ENCODE measurements around the gene ZNF556. TPM values are rescaled to one million over a fixed set of nuclear protein-coding genes. Genes with fewer than 3 reads are reported as not detected.

Gene ZNF556
- total RNA-seq, 1 donor from 2014 or later = 0.09 TPM

DNA sequence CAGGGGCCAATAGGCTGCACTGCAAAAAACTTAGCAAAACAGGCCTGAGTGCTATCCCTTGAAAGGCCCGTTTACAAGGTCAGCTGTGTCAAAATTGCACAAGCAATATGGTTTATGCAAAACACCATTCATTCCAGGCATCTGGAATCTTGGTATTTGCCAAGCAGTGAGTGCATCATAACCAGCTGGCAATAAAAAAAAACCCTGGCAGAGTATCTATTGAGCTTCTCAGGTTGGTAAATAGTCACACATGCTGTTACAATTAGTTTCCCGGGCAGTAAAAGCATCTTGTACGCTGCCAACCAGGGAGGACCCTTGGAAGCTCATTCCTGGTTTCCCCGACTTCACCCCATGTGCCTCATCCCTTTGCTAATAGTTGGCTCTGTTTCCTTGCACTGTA, 56.4 kb downstream of the ZNF556 start:
- no peak overlapping the region for H3K27ac Mint-ChIP-seq
- TF ChIP-seq, protein P1, sequence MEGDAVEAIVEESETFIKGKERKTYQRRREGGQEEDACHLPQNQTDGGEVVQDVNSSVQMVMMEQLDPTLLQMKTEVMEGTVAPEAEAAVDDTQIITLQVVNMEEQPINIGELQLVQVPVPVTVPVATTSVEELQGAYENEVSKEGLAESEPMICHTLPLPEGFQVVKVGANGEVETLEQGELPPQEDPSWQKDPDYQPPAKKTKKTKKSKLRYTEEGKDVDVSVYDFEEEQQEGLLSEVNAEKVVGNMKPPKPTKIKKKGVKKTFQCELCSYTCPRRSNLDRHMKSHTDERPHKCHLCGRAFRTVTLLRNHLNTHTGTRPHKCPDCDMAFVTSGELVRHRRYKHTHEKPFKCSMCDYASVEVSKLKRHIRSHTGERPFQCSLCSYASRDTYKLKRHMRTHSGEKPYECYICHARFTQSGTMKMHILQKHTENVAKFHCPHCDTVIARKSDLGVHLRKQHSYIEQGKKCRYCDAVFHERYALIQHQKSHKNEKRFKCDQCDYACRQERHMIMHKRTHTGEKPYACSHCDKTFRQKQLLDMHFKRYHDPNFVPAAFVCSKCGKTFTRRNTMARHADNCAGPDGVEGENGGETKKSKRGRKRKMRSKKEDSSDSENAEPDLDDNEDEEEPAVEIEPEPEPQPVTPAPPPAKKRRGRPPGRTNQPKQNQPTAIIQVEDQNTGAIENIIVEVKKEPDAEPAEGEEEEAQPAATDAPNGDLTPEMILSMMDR (IDR thresholded peaks at IDR 0.05; ENCODE audit: unreplicated experiment) = no peak
- no peak overlapping the region for H3K4me3 Mint-ChIP-seq
- DNase-seq (ENCODE audit: low spot score in 2 of 2, unreplicated experiment in 2 of 2) = no peak
- H3K36me3 Mint-ChIP-seq = peaks cover 23% of the 10 kb centered on the region
- no peaks in the 10 kb centered on the region for H3K4me1 Mint-ChIP-seq
- H3K27me3 Mint-ChIP-seq (ENCODE audit: low read depth) = no peaks in the 10 kb centered on the region
- peaks cover 6% of the 10 kb centered on the region for H3K9me3 Mint-ChIP-seq

GRCh38 chr19:2926341-2927031, 59.4 kb downstream of the ZNF556 start:
- Mint-ChIP-seq H3K4me3 (no peak overlapping the region), H3K4me1 (no peaks in the 10 kb centered on the region), H3K27me3 (ENCODE audit: low read depth) (no peaks in the 10 kb centered on the region), H3K9me3 (peaks cover 9% of the 10 kb centered on the region), H3K27ac (no peak overlapping the region), H3K36me3 (peaks cover 27% of the 10 kb centered on the region)
- TF ChIP-seq, protein P1 (IDR thresholded peaks at IDR 0.05; ENCODE audit: unreplicated experiment) = no peak
- DNase-seq (ENCODE audit: low spot score in 2 of 2, unreplicated experiment in 2 of 2) = no peak

DNA sequence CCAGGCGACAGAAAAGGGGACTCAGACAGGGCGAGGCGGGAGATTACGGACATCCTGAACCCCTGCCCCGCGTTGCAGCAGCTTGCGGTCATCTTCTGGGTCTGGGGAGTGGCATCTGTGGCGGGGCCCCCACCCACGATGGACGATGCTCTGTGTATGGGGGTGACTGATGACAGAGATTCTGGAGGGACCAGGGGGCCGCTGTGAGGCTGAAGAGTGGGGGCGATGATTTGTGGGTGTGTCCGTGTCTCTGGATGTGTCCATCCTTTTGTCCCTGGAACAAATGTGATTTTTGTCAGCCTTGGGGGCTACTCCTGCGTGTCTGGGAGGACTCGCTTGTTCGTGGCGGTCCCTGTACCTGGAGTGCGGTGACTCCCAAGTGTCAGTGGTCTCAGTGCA, 59.9 kb downstream of the ZNF556 start:
- Mint-ChIP-seq H3K36me3 (peaks cover 30% of the 10 kb centered on the region), H3K27ac (no peak overlapping the region), H3K4me3 (no peak overlapping the region), H3K9me3 (peaks cover 12% of the 10 kb centered on the region), H3K4me1 (no peaks in the 10 kb centered on the region), H3K27me3 (ENCODE audit: low read depth) (no peaks in the 10 kb centered on the region)
- no peak for DNase-seq (ENCODE audit: low spot score in 2 of 2, unreplicated experiment in 2 of 2)
- TF ChIP-seq, protein P1 (IDR thresholded peaks at IDR 0.05; ENCODE audit: unreplicated experiment) = no peak

Other genes with a start within 250 kb of the ZNF556 start
- gene GNG7, start 164.6 kb upstream of the ZNF556 start, total RNA-seq = 8.2 to 8.8 TPM (median 8.5 TPM) in 3 replicates
- 3.0 to 3.5 TPM (median 3.2 TPM) in 3 replicates for gene DIRAS1, start 146.0 kb upstream of the ZNF556 start, total RNA-seq
- 27.5 to 29.7 TPM (median 28.8 TPM) in 3 replicates for gene SLC39A3, start 127.3 kb upstream of the ZNF556 start, total RNA-seq
- gene SGTA, start 84.1 kb upstream of the ZNF556 start, total RNA-seq = 58.2 to 64.0 TPM (median 61.3 TPM) in 3 replicates
- gene THOP1, start 81.8 kb upstream of the ZNF556 start, total RNA-seq = 74.1 to 80.8 TPM (median 79.5 TPM) in 3 replicates
- 12.6 to 13.3 TPM (median 13.2 TPM) in 3 replicates for gene ZNF554, start 47.5 kb upstream of the ZNF556 start, total RNA-seq
- 10.6 to 12.9 TPM (median 10.6 TPM) in 3 replicates for gene ZNF555, start 25.9 kb upstream of the ZNF556 start, total RNA-seq
- 3.9 to 4.5 TPM (median 4.1 TPM) in 3 replicates for gene ZNF57, start 33.6 kb downstream of the ZNF556 start, total RNA-seq
- 7.8 to 9.9 TPM (median 7.9 TPM) in 3 replicates for gene ZNF77, start 77.6 kb downstream of the ZNF556 start, total RNA-seq
- 4.3 to 7.6 TPM (median 6.9 TPM) in 3 replicates for gene TLE6, start 110.2 kb downstream of the ZNF556 start, total RNA-seq
- gene TLE2, start 161.9 kb downstream of the ZNF556 start, total RNA-seq = 101 to 103 TPM (median 101 TPM) in 3 replicates
- gene TLE5, start 195.2 kb downstream of the ZNF556 start, total RNA-seq = 411 to 417 TPM (median 413 TPM) in 3 replicates
- gene GNA11, start 227.0 kb downstream of the ZNF556 start, total RNA-seq = 35.9 to 40.0 TPM (median 36.3 TPM) in 3 replicates

Data from mesothelial cell of epicardium (in vitro differentiated cells).